HG03558 (cell line): Measurements from ENCODE around the gene AHI1.
"Not testable (repeated sequence)": the region's sequence is repeated elsewhere in the genome, so short reads cannot be mapped to it uniquely, and the experiment has no call there.

Experiments used
- ATAC-seq: cut with Tn5 transposase; IDR thresholded peaks from one replicate; pipeline ENCODE4 v1.9.1; 2021; ENCODE audit warnings: moderate number of reproducible peaks; ENCODE audit not compliant: unreplicated experiment; ENCODE audit errors: extremely low read depth

AHI1 gene

DNA sequence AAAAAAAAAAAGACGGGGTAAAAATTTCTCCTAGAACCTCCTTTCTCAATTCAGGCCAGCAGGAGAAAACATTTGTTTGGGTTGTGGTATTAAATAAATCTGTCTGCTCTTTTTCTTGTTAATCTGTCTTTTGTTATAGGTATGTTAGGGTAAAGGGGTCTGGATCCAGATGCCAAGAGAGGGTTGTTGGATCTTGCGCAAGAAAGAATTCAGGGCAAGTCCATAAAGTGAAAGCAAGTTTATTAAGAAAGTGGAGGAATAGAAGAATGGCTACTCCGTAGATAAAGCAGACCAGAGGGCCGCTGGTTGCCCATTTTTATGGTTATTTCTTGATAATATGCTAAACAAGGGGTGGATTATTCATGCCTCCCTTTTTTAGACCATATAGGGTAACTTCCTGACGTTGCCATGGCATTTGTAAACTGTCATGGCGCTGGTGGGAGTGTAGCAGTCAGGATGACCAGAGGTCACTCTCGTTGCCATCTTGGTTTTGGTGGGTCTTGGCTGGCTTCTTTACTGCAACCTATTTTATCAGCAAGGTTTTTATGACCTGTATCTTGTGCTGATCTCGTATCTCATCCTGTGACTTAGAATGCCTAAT is 251.0 kb downstream of the AHI1 start:
- not testable (repeated sequence) for ATAC-seq

GRCh38 chr6:135244805-135245204 is 252.7 kb downstream of the AHI1 start:
- ATAC-seq: no peak

- ATAC-seq: no peak
Measured at GRCh38 chr6:135243871-135244796, 253.4 kb downstream of the AHI1 start.

GRCh38 chr6:135240711-135241110 is 256.8 kb downstream of the AHI1 start:
- ATAC-seq: no peak

DNA sequence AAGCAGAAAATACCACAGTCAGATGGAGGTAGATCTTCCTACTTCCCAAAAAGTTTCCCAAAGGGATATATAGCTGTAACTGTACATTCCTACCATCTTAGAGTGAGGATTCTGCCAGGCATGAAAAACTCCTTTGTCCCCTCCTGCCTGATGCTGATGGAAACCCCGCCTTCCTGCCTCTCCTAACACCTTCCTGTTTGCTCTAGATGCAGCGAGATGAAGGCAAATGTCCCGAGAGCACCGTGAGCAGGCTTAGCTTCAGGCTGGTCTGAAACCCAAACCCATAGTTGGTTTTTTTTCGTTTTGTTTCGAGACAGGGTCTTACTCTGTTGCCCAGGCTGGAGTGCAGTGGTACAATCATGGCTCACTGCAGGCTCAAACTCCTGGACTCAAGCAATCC is 260.8 kb downstream of the AHI1 start:
- no peak for ATAC-seq

- ATAC-seq: no peak
Measured at GRCh38 chr6:135236319-135236718, 261.2 kb downstream of the AHI1 start.

GRCh38 chr6:135235716-135236115 is 261.8 kb downstream of the AHI1 start:
- ATAC-seq: no peak

DNA sequence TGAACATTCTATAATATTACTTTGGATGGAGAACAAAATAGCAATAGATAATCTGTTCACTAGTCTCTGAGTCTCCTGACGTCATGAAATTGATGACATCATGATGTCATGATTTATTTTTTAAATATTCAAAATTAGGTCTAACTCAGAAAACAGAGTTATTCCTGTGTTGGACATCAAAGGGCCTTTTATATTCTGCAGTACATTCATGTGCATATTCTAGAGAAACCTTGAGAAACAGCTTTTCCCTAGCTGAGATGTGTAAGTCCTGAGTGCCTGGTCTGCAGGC is 263.1 kb downstream of the AHI1 start:
- no peak for ATAC-seq

DNA sequence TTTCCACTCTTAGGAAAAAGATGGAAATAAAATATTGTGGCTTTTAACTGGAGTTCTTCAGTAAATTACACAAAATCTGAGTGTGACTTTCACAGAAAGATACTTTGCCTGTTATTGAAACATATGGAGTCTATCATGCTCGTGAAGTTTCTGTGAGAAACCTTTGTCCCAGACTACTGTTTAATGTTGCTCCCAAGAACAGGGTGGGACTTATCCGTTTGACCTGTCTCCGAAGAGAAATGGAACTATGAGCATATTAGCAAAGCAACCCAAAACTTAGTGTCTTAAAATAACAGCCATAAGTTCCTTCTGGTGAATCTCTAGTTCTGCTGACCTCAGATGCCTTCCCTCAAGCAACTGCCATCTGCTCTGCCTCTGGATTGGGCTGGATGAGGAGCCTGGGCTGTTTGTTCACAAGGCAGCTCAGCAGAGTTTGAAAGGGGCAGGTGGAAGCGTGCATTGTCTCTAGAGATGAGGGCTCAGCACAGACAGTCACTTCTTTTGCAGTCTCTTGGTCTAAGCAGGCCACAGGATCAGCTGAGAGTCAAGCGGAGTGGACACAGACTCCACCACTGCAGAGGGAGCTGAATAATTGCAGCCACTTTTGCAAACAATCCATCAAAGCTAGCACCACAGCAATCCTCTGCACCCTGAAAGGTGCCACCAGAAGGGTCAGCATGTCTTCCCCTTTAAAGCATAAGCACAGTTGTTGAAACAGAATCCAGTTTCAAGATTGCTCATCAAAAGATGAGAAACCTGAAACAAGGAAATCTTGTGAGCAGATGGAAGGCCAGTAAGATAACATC is 263.7 kb downstream of the AHI1 start:
- no peak for ATAC-seq
